ENCODE results near the gene NR4A3. TPM values are rescaled to one million over a fixed set of nuclear protein-coding genes. Genes with fewer than 3 reads are reported as not detected.

The NR4A3 gene
- total RNA-seq, 1 experiment from 2014 or later = 0.86 TPM

GRCh38 chr9:99785010-99785590 lies 36.6 kb upstream of the NR4A3 start:
- Histone ChIP-seq H3K9me3 (ENCODE audit: control insufficient read depth in 1 of 2, insufficient read depth in 1 of 2, low read depth in 1 of 2, low read length in 2 of 2) (no peaks in the 10 kb centered on the region), H3K9ac (ENCODE audit: low read length) (no peak overlapping the region), H2AFZ (ENCODE audit: low read depth, low read length, poor library complexity, severe bottlenecking) (no peak overlapping the region), H3K79me2 (ENCODE audit: insufficient read depth, low read length) (no peaks in the 10 kb centered on the region), H3K4me1 (ENCODE audit: control insufficient read depth in 1 of 2, insufficient read depth in 2 of 2, low read length in 2 of 2) (no peaks in the 10 kb centered on the region), H3K9me2 (ENCODE audit: insufficient read depth) (no peaks in the 10 kb centered on the region), H3K36me3 (ENCODE audit: control insufficient read depth in 1 of 2, insufficient read depth in 2 of 2, low read length in 2 of 2) (no peaks in the 10 kb centered on the region), H3K4me3 (replicated peaks in 1 of 2; ENCODE audit: low read depth in 1 of 2, low read length in 2 of 2) (no peak overlapping the region), H3K27ac (ENCODE audit: low read depth, low read length) (no peak overlapping the region), H3K4me2 (ENCODE audit: low read length) (no peak overlapping the region), H3K27me3 (ENCODE audit: insufficient read depth, low read length) (no peaks in the 10 kb centered on the region), H4K20me1 (ENCODE audit: insufficient read depth) (no peaks in the 10 kb centered on the region)
- TF ChIP-seq YY1 (IDR thresholded peaks at IDR 0.05; ENCODE audit: extremely low read depth, insufficient replicate concordance, low read depth, low read length) = no peak
- TF ChIP-seq MAX (IDR thresholded peaks at IDR 0.05) = no peak
- ChIA-PET POLR2A (no interaction called here), RAD21 (ENCODE audit: low non-redundant PET in 1 of 2, low total read pairs in 2 of 2, uncharacterized antibody in 2 of 2, unreplicated experiment in 2 of 2) (no interaction called here), CTCF (no interaction called here)
- DNase-seq (ENCODE audit: low read depth, low spot score) (no peak), ATAC-seq (no peak)
- BruUV-seq (replicated peaks) = no TSS peak
- intact Hi-C loops (cut with micrococcal nuclease) = loop anchor here (10.0 kb wide), 1 partner anchor 350 kb away; no protein-coding TSS in a partner anchor

- no peaks in the 10 kb centered on the region for H3K9me3 ChIP-seq (ENCODE audit: control insufficient read depth in 1 of 2, insufficient read depth in 1 of 2, low read depth in 1 of 2, low read length in 2 of 2)
- no peaks in the 10 kb centered on the region for H3K79me2 ChIP-seq (ENCODE audit: insufficient read depth, low read length)
- ChIA-PET CTCF (no interaction called here), RAD21 (ENCODE audit: low non-redundant PET in 1 of 2, low total read pairs in 2 of 2, uncharacterized antibody in 2 of 2, unreplicated experiment in 2 of 2) (no interaction called here), POLR2A (no interaction called here)
- no peak for DNase-seq (ENCODE audit: low read depth, low spot score)
- H3K4me1 ChIP-seq (ENCODE audit: control insufficient read depth in 1 of 2, insufficient read depth in 2 of 2, low read length in 2 of 2) = no peaks in the 10 kb centered on the region
- no peaks in the 10 kb centered on the region for H3K27me3 ChIP-seq (ENCODE audit: insufficient read depth, low read length)
- no peak for ATAC-seq
- H2AFZ ChIP-seq (ENCODE audit: low read depth, low read length, poor library complexity, severe bottlenecking) = no peak overlapping the region
- H4K20me1 ChIP-seq (ENCODE audit: insufficient read depth) = no peaks in the 10 kb centered on the region
- no peak overlapping the region for H3K4me3 ChIP-seq (replicated peaks in 1 of 2; ENCODE audit: low read depth in 1 of 2, low read length in 2 of 2)
- no TSS peak for BruUV-seq (replicated peaks)
- intact Hi-C loops (cut with micrococcal nuclease) = loop anchor here (10.0 kb wide), 1 partner anchor 353 kb away; no protein-coding TSS in a partner anchor
- TF ChIP-seq EZH2 (IDR thresholded peaks at IDR 0.05) (no peak), ZBTB33 (IDR thresholded peaks at IDR 0.05; ENCODE audit: extremely low read depth, insufficient replicate concordance, low read length) (no peak), CBX3 (IDR thresholded peaks at IDR 0.05; ENCODE audit: low read depth) (no peak), MAX (IDR thresholded peaks at IDR 0.05) (no peak), EZH2phosphoT487 (IDR thresholded peaks at IDR 0.05; ENCODE audit: borderline replicate concordance) (no peak)
- H3K9me2 ChIP-seq (ENCODE audit: insufficient read depth) = no peaks in the 10 kb centered on the region
- H3K27ac ChIP-seq (ENCODE audit: low read depth, low read length) = no peak overlapping the region
- no peaks in the 10 kb centered on the region for H3K36me3 ChIP-seq (ENCODE audit: control insufficient read depth in 1 of 2, insufficient read depth in 2 of 2, low read length in 2 of 2)
- H3K4me2 ChIP-seq (ENCODE audit: low read length) = no peak overlapping the region
- H3K9ac ChIP-seq (ENCODE audit: low read length) = no peak overlapping the region
Measured at GRCh38 chr9:99787556-99787955, 34.1 kb upstream of the NR4A3 start.

Data from HCT116 (cell line).